ENCODE measurements around the gene YTHDC2. TPM values are rescaled to one million over a fixed set of nuclear protein-coding genes. Genes with fewer than 3 reads are reported as not detected.

YTHDC2 gene
- 5.1 to 9.7 TPM (median 6.4 TPM) in 5 replicates for total RNA-seq (2022; extraction: Qiagen RNA extraction)

GRCh38 chr5:113513384-113514288 lies at the start of gene YTHDC2:
YTHDC2 (plus strand) TSS chr5:113513694; CDS start chr5:113513896, 202 bp downstream.

GRCh38 chr5:113487781-113488644 lies 25.5 kb upstream of the YTHDC2 start, which contains the start of gene MCC:
MCC (minus strand) TSS chr5:113488453.

Other genes with a start within 250 kb of the YTHDC2 start
- not detected in 5 replicates for gene TSSK1B, start 78.7 kb upstream of the YTHDC2 start, total RNA-seq (2022; extraction: Qiagen RNA extraction)
- 0.14 to 0.27 TPM (median 0.16 TPM) in 5 replicates for gene MCC, start 25.2 kb upstream of the YTHDC2 start, total RNA-seq (2022; extraction: Qiagen RNA extraction)